ENCODE data around the gene THUMPD3. TPM values are rescaled to one million over a fixed set of nuclear protein-coding genes. Genes with fewer than 3 reads are reported as not detected.

THUMPD3 gene
- total and polyA plus RNA-seq, 2 of the 13 experiments (the other 11 are each of a cell fraction or from before 2014, with no cell fraction given) = 31.2 to 44.1 TPM

- 0 out of 2 replicates have a peak, but pooled peaks have one; percentile 14 for TF ChIP-seq ZFP91 (CRISPR knock-in tag; IDR thresholded peaks at IDR 0.05; ENCODE audit: borderline replicate concordance)
- no peak for TF ChIP-seq ZNF782 (CRISPR knock-in tag; IDR thresholded peaks at IDR 0.05; ENCODE audit: borderline replicate concordance)
- peak; percentile 93 for TF ChIP-seq FOXA3 (CRISPR knock-in tag; IDR thresholded peaks at IDR 0.05)
- TF ChIP-seq HHEX (CRISPR knock-in tag; IDR thresholded peaks at IDR 0.05) = 0 out of 2 replicates have a peak, but pooled peaks have one; percentile 33
- TF ChIP-seq PHF20 (CRISPR knock-in tag; IDR thresholded peaks at IDR 0.05) = no peak
- TF ChIP-seq TCF7 (IDR thresholded peaks at IDR 0.05; ENCODE audit: low read depth) = peak; percentile 69
- 0 out of 2 replicates have a peak, but pooled peaks have one; percentile 15 for TF ChIP-seq HMGXB3 (CRISPR knock-in tag; IDR thresholded peaks at IDR 0.05; ENCODE audit: borderline replicate concordance)
- peak; percentile 24; the same call in 1 of the 2 replicates for TF ChIP-seq GATA4 (IDR thresholded peaks at IDR 0.05; ENCODE audit: borderline replicate concordance, low read depth)
- peak; percentile 90 for TF ChIP-seq NR2F2 (IDR thresholded peaks at IDR 0.05; ENCODE audit: borderline replicate concordance, low read depth)
- TF ChIP-seq MLX (CRISPR knock-in tag; IDR thresholded peaks at IDR 0.05) = no peak
- TF ChIP-seq ZNF616 (CRISPR knock-in tag; IDR thresholded peaks at IDR 0.05; ENCODE audit: low read depth) = no peak
- peak; percentile 53 for TF ChIP-seq IKZF4 (CRISPR knock-in tag; IDR thresholded peaks at IDR 0.05; ENCODE audit: borderline replicate concordance, low read depth, not compliant biosample characterization)
- no peak for TF ChIP-seq ZNF691 (CRISPR knock-in tag; IDR thresholded peaks at IDR 0.05; ENCODE audit: borderline replicate concordance, low read depth)
- TF ChIP-seq ZNF598 (CRISPR knock-in tag; IDR thresholded peaks at IDR 0.05; ENCODE audit: borderline replicate concordance) = no peak
- TF ChIP-seq ZNF260 (CRISPR knock-in tag; IDR thresholded peaks at IDR 0.05; ENCODE audit: borderline replicate concordance, low read depth) = no peak
- TF ChIP-seq SATB2 (CRISPR knock-in tag; IDR thresholded peaks at IDR 0.05) = peak; percentile 98
- TF ChIP-seq RNF219 (CRISPR knock-in tag; IDR thresholded peaks at IDR 0.05) = no peak
- peak; percentile 60; the same call in 1 of the 2 replicates for TF ChIP-seq ISL2 (CRISPR knock-in tag; IDR thresholded peaks at IDR 0.05)
- TF ChIP-seq ZNF430 (CRISPR knock-in tag; IDR thresholded peaks at IDR 0.05) = no peak
Measured at GRCh38 chr3:9352917-9353752, 9.7 kb upstream of the THUMPD3 start (continued).

All from HepG2 (cell line).